T1000 (cell line): Measurements from ENCODE around the gene WDR70.
"Not testable (repeated sequence)": the region's sequence is repeated elsewhere in the genome, so short reads cannot be mapped to it uniquely, and the experiment has no call there.

Experiments used
- DNase-seq: peaks from one replicate; lab custom pipeline; 2025; ENCODE audit warnings: mixed read lengths; lab: John Stamatoyannopoulos, UW

WDR70 gene

GRCh38 chr5:37379100-37379628 lies at the start of gene WDR70:
Gene WDR70, plus strand, starts transcription at chr5:37379318. Its CDS starts 50 bp downstream, at chr5:37379368.
- DNase-seq, result peak; percentile 69

GRCh38 chr5:37334754-37335153 lies 44.4 kb upstream of the WDR70 start:
- DNase-seq, result not testable (repeated sequence)

GRCh38 chr5:37342741-37343140 lies 36.4 kb upstream of the WDR70 start:
- DNase-seq, result not testable (repeated sequence)

- no peak for DNase-seq
Measured at GRCh38 chr5:37355161-37355560, 24.0 kb upstream of the WDR70 start.

GRCh38 chr5:37370550-37370863 lies 8.6 kb upstream of the WDR70 start:
- DNase-seq, result no peak

GRCh38 chr5:37370864-37371726 lies 8.0 kb upstream of the WDR70 start, which contains the start of gene NUP155:
Gene NUP155, minus strand, starts transcription at chr5:37371106. Its CDS starts 129 bp downstream, at chr5:37370977.
- peak; percentile 63 for DNase-seq

- DNase-seq, result no peak
Measured at GRCh38 chr5:37375091-37375490, 4.0 kb upstream of the WDR70 start.

- not testable (repeated sequence) for DNase-seq
Measured at GRCh38 chr5:37378066-37378465, 1.1 kb upstream of the WDR70 start.

- no peak for DNase-seq
Measured at GRCh38 chr5:37391591-37391990, 12.5 kb downstream of the WDR70 start.

GRCh38 chr5:37396352-37396751 lies 17.2 kb downstream of the WDR70 start:
- DNase-seq, result no peak

GRCh38 chr5:37400501-37400900 lies 21.4 kb downstream of the WDR70 start:
- no peak for DNase-seq

- no peak for DNase-seq
Measured at GRCh38 chr5:37412515-37412914, 33.4 kb downstream of the WDR70 start.

- not testable (repeated sequence) for DNase-seq
Measured at GRCh38 chr5:37415456-37415855, 36.3 kb downstream of the WDR70 start.

- no peak for DNase-seq
Measured at GRCh38 chr5:37417347-37417746, 38.2 kb downstream of the WDR70 start.

- DNase-seq, result no peak
Measured at GRCh38 chr5:37424441-37424840, 45.3 kb downstream of the WDR70 start.

- no peak for DNase-seq
Measured at GRCh38 chr5:37428044-37428443, 48.9 kb downstream of the WDR70 start.

GRCh38 chr5:37435261-37435660 lies 56.1 kb downstream of the WDR70 start:
- DNase-seq, result no peak

- no peak for DNase-seq
Measured at GRCh38 chr5:37436146-37436934, 57.2 kb downstream of the WDR70 start.

GRCh38 chr5:37437711-37438110 lies 58.6 kb downstream of the WDR70 start:
- no peak for DNase-seq

- not testable (repeated sequence) for DNase-seq
Measured at GRCh38 chr5:37445783-37446182, 66.7 kb downstream of the WDR70 start.

GRCh38 chr5:37448941-37449340 lies 69.8 kb downstream of the WDR70 start:
- DNase-seq, result no peak

- DNase-seq, result not testable (repeated sequence)
Measured at GRCh38 chr5:37451991-37452390, 72.9 kb downstream of the WDR70 start.

- DNase-seq, result not testable (repeated sequence)
Measured at GRCh38 chr5:37453252-37453651, 74.1 kb downstream of the WDR70 start.
